ENCODE data around the gene DGKA. TPM values are rescaled to one million over a fixed set of nuclear protein-coding genes. Genes with fewer than 3 reads are reported as not detected.

The DGKA gene
- total and polyA plus RNA-seq, 2 experiments from 2014 or later, result 16.1 to 24.6 TPM

DNA sequence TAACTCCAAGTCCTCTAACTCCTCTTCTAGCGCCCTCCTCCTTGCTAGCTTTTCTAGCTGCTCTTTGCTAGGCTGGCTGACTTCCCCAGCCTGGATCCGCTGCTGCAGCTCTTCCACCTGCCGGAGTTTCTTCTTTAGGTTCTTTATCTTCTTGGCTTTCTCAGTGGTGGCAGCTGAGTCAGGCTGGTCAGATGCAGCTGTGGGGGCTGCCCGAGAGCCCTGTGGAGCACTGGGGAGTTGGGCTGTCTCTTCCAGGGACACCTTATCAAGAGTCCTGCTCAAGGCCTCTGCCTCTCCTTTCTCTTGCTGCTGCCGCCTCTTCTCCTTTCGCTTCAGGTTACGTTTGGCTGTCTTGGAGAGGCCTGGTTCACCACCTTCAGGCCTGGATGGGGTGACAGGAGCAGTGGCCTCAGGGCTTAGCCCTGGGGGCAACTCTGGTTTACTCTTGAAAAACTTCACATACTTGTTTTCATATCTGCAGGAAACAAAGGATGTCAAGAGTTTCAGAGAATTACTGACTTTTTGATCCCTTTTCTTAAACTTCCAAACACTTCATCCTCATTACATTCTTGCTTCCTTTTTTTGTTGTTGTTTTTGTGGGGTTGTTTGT is 29.0 kb upstream of the DGKA start:
- H3K4me1 Mint-ChIP-seq, result no peaks in the 10 kb centered on the region
- H3K36me3 Mint-ChIP-seq (ENCODE audit: low read depth), result peaks cover 26% of the 10 kb centered on the region
- DNase-seq (ENCODE audit: low spot score), result no peak
- no peaks in the 10 kb centered on the region for H3K9me3 Mint-ChIP-seq
- no peak overlapping the region for H2AFZ ChIP-seq
- ATAC-seq, result no peak
- peaks cover 8% of the 10 kb centered on the region; the same call in 1 of the 2 replicates for H3K36me3 ChIP-seq (ENCODE audit: insufficient read depth)
- peak overlapping the region; percentile 55; the same call in 1 of the 2 replicates for H3K27ac ChIP-seq (ENCODE audit: low read depth)
- H3K4me2 ChIP-seq, result no peak overlapping the region
- H3K79me2 ChIP-seq (replicated peaks; ENCODE audit: insufficient read depth), result peaks cover 7% of the 10 kb centered on the region; the same call in 1 of the 2 replicates
- H3K4me1 ChIP-seq (ENCODE audit: insufficient read depth), result no peaks in the 10 kb centered on the region
- H3F3A ChIP-seq (replicated peaks; ENCODE audit: low read depth), result peaks cover 8% of the 10 kb centered on the region
- no peak overlapping the region for H3K4me3 ChIP-seq
- no peak overlapping the region for H3K27ac Mint-ChIP-seq
- no peak overlapping the region for H3K4me3 Mint-ChIP-seq
- peaks cover 4% of the 10 kb centered on the region; the same call in 1 of the 2 replicates for H4K20me1 ChIP-seq (replicated peaks; ENCODE audit: insufficient read depth)
- no peak for TF ChIP-seq ZNF331 (CRISPR knock-in tag; IDR thresholded peaks at IDR 0.05; ENCODE audit: low read depth)
- TF ChIP-seq EZH2 (IDR thresholded peaks at IDR 0.05; ENCODE audit: low read depth, unreplicated experiment), result no peak
- TF ChIP-seq, protein P1, sequence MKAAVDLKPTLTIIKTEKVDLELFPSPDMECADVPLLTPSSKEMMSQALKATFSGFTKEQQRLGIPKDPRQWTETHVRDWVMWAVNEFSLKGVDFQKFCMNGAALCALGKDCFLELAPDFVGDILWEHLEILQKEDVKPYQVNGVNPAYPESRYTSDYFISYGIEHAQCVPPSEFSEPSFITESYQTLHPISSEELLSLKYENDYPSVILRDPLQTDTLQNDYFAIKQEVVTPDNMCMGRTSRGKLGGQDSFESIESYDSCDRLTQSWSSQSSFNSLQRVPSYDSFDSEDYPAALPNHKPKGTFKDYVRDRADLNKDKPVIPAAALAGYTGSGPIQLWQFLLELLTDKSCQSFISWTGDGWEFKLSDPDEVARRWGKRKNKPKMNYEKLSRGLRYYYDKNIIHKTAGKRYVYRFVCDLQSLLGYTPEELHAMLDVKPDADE (IDR thresholded peaks at IDR 0.05), result no peak
- no peak for TF ChIP-seq NANOG (IDR thresholded peaks at IDR 0.05; ENCODE audit: borderline replicate concordance)
- no peak for TF ChIP-seq JUNB (IDR thresholded peaks at IDR 0.05; ENCODE audit: unreplicated experiment)
- TF ChIP-seq POLR2AphosphoS5 (IDR thresholded peaks at IDR 0.05; ENCODE audit: low read depth), result no peak
- TF ChIP-seq ZNF462 (CRISPR knock-in tag; IDR thresholded peaks at IDR 0.05), result no peak
- no peak for TF ChIP-seq EZH2phosphoT487 (IDR thresholded peaks at IDR 0.05; ENCODE audit: unreplicated experiment)
- TF ChIP-seq CREB1 (CRISPR knock-in tag; IDR thresholded peaks at IDR 0.05; ENCODE audit: low read depth), result no peak
- TF ChIP-seq ZNF114 (CRISPR knock-in tag; IDR thresholded peaks at IDR 0.05), result no peak
- TF ChIP-seq STAT1 (IDR thresholded peaks at IDR 0.05; ENCODE audit: unreplicated experiment), result no peak
- TF ChIP-seq, protein P2, sequence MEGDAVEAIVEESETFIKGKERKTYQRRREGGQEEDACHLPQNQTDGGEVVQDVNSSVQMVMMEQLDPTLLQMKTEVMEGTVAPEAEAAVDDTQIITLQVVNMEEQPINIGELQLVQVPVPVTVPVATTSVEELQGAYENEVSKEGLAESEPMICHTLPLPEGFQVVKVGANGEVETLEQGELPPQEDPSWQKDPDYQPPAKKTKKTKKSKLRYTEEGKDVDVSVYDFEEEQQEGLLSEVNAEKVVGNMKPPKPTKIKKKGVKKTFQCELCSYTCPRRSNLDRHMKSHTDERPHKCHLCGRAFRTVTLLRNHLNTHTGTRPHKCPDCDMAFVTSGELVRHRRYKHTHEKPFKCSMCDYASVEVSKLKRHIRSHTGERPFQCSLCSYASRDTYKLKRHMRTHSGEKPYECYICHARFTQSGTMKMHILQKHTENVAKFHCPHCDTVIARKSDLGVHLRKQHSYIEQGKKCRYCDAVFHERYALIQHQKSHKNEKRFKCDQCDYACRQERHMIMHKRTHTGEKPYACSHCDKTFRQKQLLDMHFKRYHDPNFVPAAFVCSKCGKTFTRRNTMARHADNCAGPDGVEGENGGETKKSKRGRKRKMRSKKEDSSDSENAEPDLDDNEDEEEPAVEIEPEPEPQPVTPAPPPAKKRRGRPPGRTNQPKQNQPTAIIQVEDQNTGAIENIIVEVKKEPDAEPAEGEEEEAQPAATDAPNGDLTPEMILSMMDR (conservative IDR thresholded peaks at IDR 0.05; ENCODE audit: low read depth in 2 of 2), result no peak
- TF ChIP-seq REST (IDR thresholded peaks at IDR 0.05; ENCODE audit: unreplicated experiment), result no peak
- H3K9me2 ChIP-seq (ENCODE audit: insufficient read depth), result no peaks in the 10 kb centered on the region
- no peaks in the 10 kb centered on the region for H3K27me3 ChIP-seq (ENCODE audit: insufficient read depth)
- peaks cover 4% of the 10 kb centered on the region for H3K27me3 Mint-ChIP-seq (ENCODE audit: insufficient read depth, low read depth, poor library complexity)

All from GM23338 (cell line).